Measurements from ENCODE around the gene IGSF5. TPM values are rescaled to one million over a fixed set of nuclear protein-coding genes. Genes with fewer than 3 reads are reported as not detected.

The IGSF5 gene
- total and polyA plus RNA-seq, 2 donors (not counting 1 experiment from before 2014, with no cell fraction given), result not detected

DNA sequence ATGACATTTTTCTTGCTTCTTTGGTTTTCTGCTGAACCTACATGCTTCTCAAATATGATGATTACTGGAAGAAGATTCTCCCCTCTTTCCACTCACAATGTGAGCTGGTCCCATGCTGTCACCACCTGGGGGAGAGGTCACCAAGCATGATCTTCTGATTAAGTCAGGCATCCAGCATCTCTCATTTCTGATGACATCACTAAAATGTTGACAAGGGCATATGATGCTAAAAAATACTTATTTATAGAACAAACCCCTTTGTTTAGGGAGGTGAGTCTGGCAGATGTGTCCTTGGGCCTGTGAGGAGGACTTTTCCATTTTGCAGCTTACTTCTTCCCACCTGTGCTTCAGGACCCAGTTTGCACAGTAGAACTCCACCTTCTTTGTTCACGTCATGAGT lies 80.3 kb downstream of the IGSF5 start:
- no peak for TF ChIP-seq EZH2 (IDR thresholded peaks at IDR 0.05; ENCODE audit: borderline replicate concordance, insufficient read depth, low read depth, low read length, poor library complexity, severe bottlenecking)
- TF ChIP-seq, protein P1, sequence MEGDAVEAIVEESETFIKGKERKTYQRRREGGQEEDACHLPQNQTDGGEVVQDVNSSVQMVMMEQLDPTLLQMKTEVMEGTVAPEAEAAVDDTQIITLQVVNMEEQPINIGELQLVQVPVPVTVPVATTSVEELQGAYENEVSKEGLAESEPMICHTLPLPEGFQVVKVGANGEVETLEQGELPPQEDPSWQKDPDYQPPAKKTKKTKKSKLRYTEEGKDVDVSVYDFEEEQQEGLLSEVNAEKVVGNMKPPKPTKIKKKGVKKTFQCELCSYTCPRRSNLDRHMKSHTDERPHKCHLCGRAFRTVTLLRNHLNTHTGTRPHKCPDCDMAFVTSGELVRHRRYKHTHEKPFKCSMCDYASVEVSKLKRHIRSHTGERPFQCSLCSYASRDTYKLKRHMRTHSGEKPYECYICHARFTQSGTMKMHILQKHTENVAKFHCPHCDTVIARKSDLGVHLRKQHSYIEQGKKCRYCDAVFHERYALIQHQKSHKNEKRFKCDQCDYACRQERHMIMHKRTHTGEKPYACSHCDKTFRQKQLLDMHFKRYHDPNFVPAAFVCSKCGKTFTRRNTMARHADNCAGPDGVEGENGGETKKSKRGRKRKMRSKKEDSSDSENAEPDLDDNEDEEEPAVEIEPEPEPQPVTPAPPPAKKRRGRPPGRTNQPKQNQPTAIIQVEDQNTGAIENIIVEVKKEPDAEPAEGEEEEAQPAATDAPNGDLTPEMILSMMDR (IDR thresholded peaks at IDR 0.05), result no peak
- no peak overlapping the region for H3K4me3 ChIP-seq (ENCODE audit: control extremely low read depth in 1 of 5, extremely low read depth in 1 of 5, insufficient read depth in 1 of 5, low read depth in 2 of 5, low read length in 4 of 5)
- no peaks in the 10 kb centered on the region for H3K27me3 ChIP-seq (replicated peaks in 1 of 4; ENCODE audit: control extremely low read depth in 1 of 4, control insufficient read depth in 3 of 4, insufficient read depth in 4 of 4, low read length in 3 of 4)
- H4K20me1 ChIP-seq (ENCODE audit: control insufficient read depth, insufficient read depth, low read length, poor library complexity, severe bottlenecking), result no peaks in the 10 kb centered on the region
- no peak overlapping the region for H3K27ac Mint-ChIP-seq
- no peaks in the 10 kb centered on the region for H3K4me1 Mint-ChIP-seq
- H3K27ac ChIP-seq (ENCODE audit: low read length in 2 of 2), result no peak overlapping the region
- H3K9me3 Mint-ChIP-seq (ENCODE audit: insufficient read depth), result no peaks in the 10 kb centered on the region
- no peak overlapping the region for H2AFZ ChIP-seq (ENCODE audit: insufficient read depth, low read depth, low read length, poor library complexity, severe bottlenecking)
- H3K4me2 ChIP-seq (replicated peaks; ENCODE audit: low read depth, low read length, poor library complexity, severe bottlenecking), result no peak overlapping the region
- no peaks in the 10 kb centered on the region for H3K27me3 Mint-ChIP-seq
- H3K4me3 Mint-ChIP-seq, result no peak overlapping the region
- intact Hi-C loops (cut with micrococcal nuclease), result no loop called here
- no peaks in the 10 kb centered on the region for H3K79me2 ChIP-seq (ENCODE audit: control insufficient read depth, insufficient read depth, low read length)
- POLR2A ChIA-PET, result no interaction called here
- ATAC-seq (ENCODE audit: low read depth) (no peak), DNase-seq (no peak)
- H3K9me3 ChIP-seq (ENCODE audit: control extremely low read depth in 1 of 3, control insufficient read depth in 2 of 3, insufficient read depth in 1 of 3, low read length in 2 of 3), result no peaks in the 10 kb centered on the region
- no peaks in the 10 kb centered on the region for H3K36me3 ChIP-seq (replicated peaks in 1 of 2; ENCODE audit: control extremely low read depth in 1 of 2, control insufficient read depth in 1 of 2, extremely low read depth in 1 of 2, insufficient read depth in 2 of 2, low read length in 1 of 2)
- CTCF ChIA-PET, result no interaction called here
- no peaks in the 10 kb centered on the region for H3K4me1 ChIP-seq (ENCODE audit: control insufficient read depth in 2 of 2, insufficient read depth in 2 of 2, low read length in 2 of 2)
- 83% methylated on average over 1 of the region's 1 CpG for WGBS (ENCODE audit: insufficient coverage)
- no peak overlapping the region for H3K9ac ChIP-seq (ENCODE audit: low read length)

DNA sequence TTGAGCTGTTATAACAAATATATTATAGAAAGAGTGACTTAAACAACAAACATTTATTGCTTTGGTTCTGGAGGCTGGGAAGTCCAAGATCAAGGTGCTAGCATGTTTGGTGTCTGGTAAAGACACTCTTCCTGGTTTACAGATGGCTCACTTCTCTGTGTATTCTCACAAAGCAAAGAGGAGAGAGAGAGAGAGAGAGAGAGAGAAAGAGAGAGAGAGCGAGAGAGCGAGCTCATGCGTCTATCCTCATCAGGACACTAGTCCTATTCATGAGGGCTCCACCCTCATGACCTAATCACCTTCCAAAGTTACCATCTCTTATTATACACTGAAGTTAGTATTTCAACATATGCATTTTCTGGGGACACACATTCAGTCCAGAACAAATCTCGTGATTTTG lies 89.6 kb downstream of the IGSF5 start:
- ChIA-PET POLR2A (no interaction called here), CTCF (no interaction called here)
- WGBS (ENCODE audit: insufficient coverage), result no CpG with 5 or more reads among the region's 4 CpGs
- no peak for DNase-seq
- Histone ChIP-seq H3K9ac (ENCODE audit: low read length) (no peak overlapping the region), H4K20me1 (ENCODE audit: control insufficient read depth, insufficient read depth, low read length, poor library complexity, severe bottlenecking) (no peaks in the 10 kb centered on the region), H3K27me3 (replicated peaks in 1 of 4; ENCODE audit: control extremely low read depth in 1 of 4, control insufficient read depth in 3 of 4, insufficient read depth in 4 of 4, low read length in 3 of 4) (no peaks in the 10 kb centered on the region), H3K4me3 (ENCODE audit: control extremely low read depth in 1 of 5, extremely low read depth in 1 of 5, insufficient read depth in 1 of 5, low read depth in 2 of 5, low read length in 4 of 5) (no peak overlapping the region), H3K79me2 (ENCODE audit: control insufficient read depth, insufficient read depth, low read length) (no peaks in the 10 kb centered on the region), H3K4me1 (ENCODE audit: control insufficient read depth in 2 of 2, insufficient read depth in 2 of 2, low read length in 2 of 2) (no peaks in the 10 kb centered on the region), H2AFZ (ENCODE audit: insufficient read depth, low read depth, low read length, poor library complexity, severe bottlenecking) (no peak overlapping the region), H3K36me3 (replicated peaks in 1 of 2; ENCODE audit: control extremely low read depth in 1 of 2, control insufficient read depth in 1 of 2, extremely low read depth in 1 of 2, insufficient read depth in 2 of 2, low read length in 1 of 2) (no peaks in the 10 kb centered on the region), H3K4me2 (replicated peaks; ENCODE audit: low read depth, low read length, poor library complexity, severe bottlenecking) (no peak overlapping the region), H3K9me3 (ENCODE audit: control extremely low read depth in 1 of 3, control insufficient read depth in 2 of 3, insufficient read depth in 1 of 3, low read length in 2 of 3) (no peaks in the 10 kb centered on the region), H3K27ac (ENCODE audit: low read length in 2 of 2) (no peak overlapping the region)
- H3K27ac Mint-ChIP-seq, result no peak overlapping the region
- H3K4me1 Mint-ChIP-seq, result no peaks in the 10 kb centered on the region
- no peaks in the 10 kb centered on the region for H3K9me3 Mint-ChIP-seq (ENCODE audit: insufficient read depth)
- intact Hi-C loops (cut with micrococcal nuclease), result no loop called here
- H3K27me3 Mint-ChIP-seq, result no peaks in the 10 kb centered on the region
- ATAC-seq (ENCODE audit: low read depth), result no peak
- TF ChIP-seq EZH2 (IDR thresholded peaks at IDR 0.05; ENCODE audit: borderline replicate concordance, insufficient read depth, low read depth, low read length, poor library complexity, severe bottlenecking), result no peak
- TF ChIP-seq, protein P1 (IDR thresholded peaks at IDR 0.05), result no peak
- no peak overlapping the region for H3K4me3 Mint-ChIP-seq
